Ammon's horn (tissue), 1 donor: Measurements from ENCODE around the gene WWP2.
A peak's percentile ranks its signal among the peaks of the same experiment; 100 is the strongest.

Source experiments
- DNase-seq: peaks from one replicate; pipeline ENCODE4 v3.0.0-alpha.2; 2016; ENCODE audit warnings: low spot score

The WWP2 gene

DNA sequence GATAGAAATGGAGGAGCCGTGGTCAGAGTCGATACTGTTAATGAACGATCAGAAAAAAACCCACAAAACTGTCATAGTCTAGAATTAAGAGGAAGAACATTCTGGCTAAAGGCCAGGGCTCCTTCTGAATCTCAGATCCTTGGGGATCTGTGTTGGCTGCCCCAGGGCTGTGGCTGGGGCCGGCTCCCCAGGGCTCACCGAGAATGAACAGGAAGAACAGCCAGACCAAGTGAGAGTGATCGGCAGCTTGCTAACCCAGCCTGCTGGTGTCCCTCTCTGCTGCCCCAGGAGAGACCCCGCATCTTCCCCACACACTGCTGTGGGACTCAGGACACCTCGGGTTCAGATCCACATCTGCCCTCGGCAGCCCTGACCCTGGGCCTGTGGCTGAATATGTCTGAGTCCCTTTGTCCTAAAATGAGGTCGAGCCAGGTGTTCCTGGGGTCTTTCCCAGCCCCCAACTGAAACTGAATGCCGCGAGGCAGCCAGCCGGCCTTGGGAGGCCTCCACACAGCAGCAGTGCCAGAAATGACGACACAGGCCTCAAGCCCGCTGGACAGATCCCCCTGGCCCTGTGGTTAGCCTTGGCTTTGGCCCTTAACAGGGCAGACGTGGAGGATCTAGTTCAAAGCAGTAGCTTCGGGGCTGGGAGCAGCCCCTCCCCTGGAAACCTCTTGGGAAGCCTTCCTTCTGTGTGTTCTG, 165.1 kb downstream of the WWP2 start:
- peak; percentile 56 for DNase-seq

GRCh38 chr16:69928856-69929400, 166.8 kb downstream of the WWP2 start:
- DNase-seq = no peak

DNA sequence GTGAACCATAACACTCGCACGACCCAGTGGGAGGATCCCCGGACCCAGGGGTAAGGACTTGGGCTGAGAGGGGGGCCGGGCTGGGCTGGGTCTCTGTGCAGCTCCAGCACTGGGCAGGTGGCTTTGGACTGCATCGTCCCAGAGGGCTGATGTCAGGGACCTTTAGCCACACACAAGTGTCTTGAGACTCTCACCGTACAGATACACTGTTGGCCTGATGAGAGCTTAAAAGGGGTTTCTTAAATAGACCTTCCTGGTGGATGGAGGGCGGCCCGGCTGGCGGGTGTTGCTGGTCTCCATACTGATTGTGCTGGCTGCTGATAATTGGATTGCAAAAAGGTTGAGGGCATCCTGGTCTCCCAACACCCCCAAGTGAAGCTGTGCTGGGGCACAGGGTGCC, 167.3 kb downstream of the WWP2 start:
- DNase-seq = no peak

- DNase-seq = peak; percentile 73
These were observed 168.1 kb downstream of the WWP2 start for GRCh38 chr16:69930117-69930776.

- no peak for DNase-seq
These were observed 169.5 kb downstream of the WWP2 start for GRCh38 chr16:69931631-69932030.

- peak; percentile 83 for DNase-seq
These were observed 170.1 kb downstream of the WWP2 start for GRCh38 chr16:69932228-69932627.

- DNase-seq = no peak
These were observed 170.7 kb downstream of the WWP2 start for GRCh38 chr16:69932691-69933392.

- no peak for DNase-seq
These were observed 171.9 kb downstream of the WWP2 start for GRCh38 chr16:69934044-69934443.

DNA sequence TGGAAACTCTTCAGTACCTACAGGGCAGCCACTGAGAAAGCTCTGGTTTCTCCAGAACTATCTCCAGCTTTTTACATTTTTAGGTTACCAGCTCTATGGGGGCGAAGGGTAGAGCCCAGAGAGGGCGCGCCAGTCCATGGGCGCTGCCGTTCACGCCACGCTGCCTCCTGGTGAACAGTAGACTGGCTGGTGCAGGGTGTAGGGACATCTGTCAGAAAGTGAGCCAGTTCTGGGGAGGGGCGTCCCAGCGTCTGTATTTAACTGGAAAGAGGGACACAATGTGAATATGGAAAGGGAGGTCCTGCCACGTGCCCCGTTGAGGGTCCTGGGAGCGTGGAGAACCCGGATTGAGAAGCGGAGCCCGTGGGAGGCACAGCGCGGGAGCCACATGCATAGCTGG, 172.6 kb downstream of the WWP2 start:
- DNase-seq = no peak

- no peak for DNase-seq
These were observed 173.2 kb downstream of the WWP2 start for GRCh38 chr16:69935278-69935711.

- DNase-seq = no peak
These were observed 173.6 kb downstream of the WWP2 start for GRCh38 chr16:69935740-69936139.

DNA sequence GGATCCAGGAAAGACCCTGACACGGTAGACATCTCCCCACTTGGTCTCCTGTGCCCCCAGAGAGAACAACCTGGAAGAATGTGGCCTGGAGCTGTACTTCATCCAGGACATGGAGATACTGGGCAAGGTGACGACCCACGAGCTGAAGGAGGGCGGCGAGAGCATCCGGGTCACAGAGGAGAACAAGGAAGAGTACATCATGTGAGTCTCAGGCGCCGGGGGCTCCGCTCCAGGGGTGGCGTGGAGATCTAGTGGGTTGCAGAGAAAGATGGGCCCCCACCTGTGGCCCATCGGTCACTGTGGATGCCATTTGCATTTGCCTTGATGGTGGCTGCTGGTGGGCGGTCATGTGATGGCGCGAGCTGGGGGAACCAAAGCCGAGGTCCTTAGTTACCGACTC, 174.1 kb downstream of the WWP2 start:
- no peak for DNase-seq

- no peak for DNase-seq
These were observed 174.6 kb downstream of the WWP2 start for GRCh38 chr16:69936751-69937211.

GRCh38 chr16:69937465-69937951, 175.4 kb downstream of the WWP2 start:
- DNase-seq = peak; percentile 90

GRCh38 chr16:69938981-69939820, 177.1 kb downstream of the WWP2 start:
- no peak for DNase-seq

- no peak for DNase-seq
These were observed 177.9 kb downstream of the WWP2 start for GRCh38 chr16:69939821-69940585.

DNA sequence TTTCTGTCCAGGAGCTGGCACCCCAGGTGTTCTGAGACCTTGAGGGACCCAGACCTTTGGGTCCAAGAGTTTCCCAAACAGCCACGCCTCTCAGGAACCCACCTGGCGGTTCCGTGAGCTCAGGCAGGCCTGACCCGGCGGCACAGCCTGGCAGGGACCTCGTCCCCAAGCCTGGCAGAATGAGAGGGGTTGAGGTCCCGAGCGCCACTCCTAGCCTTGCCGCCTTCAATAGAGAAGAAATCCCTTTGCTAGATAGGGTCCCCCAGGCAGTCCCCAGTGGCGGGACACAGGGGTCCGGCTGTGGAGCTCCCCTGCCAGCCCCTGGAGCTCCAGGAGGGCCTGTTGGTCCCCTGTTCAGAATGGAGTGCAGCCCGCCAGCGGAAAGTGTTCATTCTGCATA, 178.5 kb downstream of the WWP2 start:
- DNase-seq = no peak

DNA sequence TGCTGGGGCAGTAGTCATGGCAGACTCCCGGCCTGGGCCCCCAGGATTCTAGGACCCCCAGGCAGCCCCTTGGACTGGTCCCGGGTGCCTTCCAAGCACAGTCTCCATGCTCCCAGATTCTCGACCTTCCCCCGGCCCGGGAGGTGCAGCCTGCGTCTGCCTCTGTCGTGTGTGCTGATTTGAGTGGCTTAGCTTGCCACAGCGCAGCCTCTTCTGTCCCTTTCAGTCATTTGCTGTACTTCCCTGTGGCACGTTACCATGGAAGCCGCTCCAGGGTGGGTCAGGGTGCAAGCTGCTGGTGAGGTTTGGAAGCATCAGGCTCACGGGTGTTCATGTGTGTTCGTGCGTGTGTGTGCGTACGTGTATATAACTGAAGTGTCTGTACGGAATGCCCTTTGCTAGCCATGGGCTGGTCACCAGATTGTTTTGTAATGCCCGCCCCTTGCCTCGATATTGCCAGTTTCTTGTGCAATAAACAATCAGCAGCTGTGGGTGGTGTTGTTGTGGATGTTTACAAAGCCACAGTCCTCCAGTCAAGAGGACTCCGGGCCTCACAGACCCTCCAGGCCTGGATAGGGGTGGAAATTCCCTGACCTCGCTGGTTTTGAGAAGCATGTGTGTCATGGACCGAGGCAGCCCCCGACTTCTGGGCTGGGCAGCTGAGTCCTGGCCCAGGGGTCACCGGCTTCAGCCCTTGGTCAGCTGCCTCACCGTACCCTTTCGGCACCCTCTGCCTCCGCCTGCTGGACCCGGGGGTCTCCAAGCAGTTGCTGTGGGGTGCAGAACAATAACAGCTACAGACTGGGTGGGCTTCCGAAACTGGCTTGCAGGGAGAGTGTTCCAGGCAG, 179.3 kb downstream of the WWP2 start:
- no peak for DNase-seq

DNA sequence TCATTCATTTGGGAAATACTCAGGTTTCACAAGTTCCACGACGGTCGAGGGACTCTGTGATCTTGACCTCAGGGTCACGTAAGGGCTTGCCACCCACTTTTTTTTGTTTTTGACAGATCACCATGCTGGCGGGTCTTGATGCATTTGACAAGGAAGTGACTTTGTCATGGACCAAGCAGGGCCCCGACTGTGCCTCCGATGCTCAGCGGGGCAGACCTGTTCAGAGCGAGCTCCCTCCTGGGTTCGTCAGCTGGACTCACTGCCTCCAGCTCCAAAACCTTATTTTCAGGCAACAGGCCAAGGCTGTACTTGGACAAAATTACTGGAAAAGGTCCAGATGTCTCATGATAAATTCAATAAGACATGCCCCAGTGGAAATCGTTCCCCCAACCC, 180.0 kb downstream of the WWP2 start:
- no peak for DNase-seq

DNA sequence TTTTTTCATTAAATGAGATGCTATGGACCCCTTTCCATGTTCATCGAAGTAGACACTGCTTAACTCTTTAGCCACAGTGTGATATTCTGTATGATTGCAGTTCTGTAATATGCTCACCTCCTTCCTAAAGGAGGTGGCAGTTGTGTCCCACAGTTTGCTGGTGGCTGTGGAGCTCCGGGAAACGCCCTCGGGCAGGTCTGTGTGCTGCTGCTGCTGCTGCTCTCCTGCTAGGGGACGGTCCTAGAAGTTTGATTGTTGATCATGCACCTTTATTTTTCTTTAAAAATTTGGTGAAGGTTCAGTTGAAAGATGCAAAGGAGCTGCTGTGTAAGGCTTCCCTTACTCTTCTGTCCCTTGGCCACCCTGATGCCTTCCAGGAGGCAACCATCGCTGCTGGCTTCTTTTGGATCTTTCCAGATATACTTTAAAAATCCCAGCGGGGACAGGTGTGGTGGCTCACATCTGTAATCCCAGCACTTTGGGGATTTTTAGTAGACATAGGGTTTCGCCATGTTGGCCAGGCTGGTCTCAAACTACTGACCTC, 180.6 kb downstream of the WWP2 start:
- DNase-seq = no peak
